LNCAP (cell line): ENCODE measurements around the gene MRE11.

ENCODE experiments used
- TF ChIP-seq, protein P1 (sequence below): fragments of 450-650 bp; IDR thresholded peaks from 2 replicates; pipeline ENCODE4 v1.5.1; 2017; ENCODE audit warnings: mild to moderate bottlenecking

Gene MRE11

DNA sequence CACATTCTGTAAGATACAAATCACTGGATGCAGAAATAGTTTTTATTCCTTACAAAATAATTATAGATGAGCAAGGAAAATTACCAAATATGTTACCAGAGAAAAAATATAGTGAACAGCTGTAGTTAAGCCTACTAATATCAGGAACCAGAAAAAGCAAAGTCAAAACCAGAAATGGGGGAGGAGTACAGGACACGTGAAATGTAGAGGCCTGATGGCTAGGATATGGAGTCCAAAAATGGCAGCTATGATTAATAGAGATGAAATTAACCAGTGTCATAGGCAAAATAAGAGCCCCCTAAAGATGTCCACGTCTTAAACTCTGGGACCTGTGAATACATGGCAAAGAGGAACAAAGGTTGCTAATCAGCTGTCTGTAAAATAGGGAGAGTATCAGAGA lies 34.1 kb downstream of the MRE11 start:
- TF ChIP-seq, protein P1, sequence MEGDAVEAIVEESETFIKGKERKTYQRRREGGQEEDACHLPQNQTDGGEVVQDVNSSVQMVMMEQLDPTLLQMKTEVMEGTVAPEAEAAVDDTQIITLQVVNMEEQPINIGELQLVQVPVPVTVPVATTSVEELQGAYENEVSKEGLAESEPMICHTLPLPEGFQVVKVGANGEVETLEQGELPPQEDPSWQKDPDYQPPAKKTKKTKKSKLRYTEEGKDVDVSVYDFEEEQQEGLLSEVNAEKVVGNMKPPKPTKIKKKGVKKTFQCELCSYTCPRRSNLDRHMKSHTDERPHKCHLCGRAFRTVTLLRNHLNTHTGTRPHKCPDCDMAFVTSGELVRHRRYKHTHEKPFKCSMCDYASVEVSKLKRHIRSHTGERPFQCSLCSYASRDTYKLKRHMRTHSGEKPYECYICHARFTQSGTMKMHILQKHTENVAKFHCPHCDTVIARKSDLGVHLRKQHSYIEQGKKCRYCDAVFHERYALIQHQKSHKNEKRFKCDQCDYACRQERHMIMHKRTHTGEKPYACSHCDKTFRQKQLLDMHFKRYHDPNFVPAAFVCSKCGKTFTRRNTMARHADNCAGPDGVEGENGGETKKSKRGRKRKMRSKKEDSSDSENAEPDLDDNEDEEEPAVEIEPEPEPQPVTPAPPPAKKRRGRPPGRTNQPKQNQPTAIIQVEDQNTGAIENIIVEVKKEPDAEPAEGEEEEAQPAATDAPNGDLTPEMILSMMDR: no peak

DNA sequence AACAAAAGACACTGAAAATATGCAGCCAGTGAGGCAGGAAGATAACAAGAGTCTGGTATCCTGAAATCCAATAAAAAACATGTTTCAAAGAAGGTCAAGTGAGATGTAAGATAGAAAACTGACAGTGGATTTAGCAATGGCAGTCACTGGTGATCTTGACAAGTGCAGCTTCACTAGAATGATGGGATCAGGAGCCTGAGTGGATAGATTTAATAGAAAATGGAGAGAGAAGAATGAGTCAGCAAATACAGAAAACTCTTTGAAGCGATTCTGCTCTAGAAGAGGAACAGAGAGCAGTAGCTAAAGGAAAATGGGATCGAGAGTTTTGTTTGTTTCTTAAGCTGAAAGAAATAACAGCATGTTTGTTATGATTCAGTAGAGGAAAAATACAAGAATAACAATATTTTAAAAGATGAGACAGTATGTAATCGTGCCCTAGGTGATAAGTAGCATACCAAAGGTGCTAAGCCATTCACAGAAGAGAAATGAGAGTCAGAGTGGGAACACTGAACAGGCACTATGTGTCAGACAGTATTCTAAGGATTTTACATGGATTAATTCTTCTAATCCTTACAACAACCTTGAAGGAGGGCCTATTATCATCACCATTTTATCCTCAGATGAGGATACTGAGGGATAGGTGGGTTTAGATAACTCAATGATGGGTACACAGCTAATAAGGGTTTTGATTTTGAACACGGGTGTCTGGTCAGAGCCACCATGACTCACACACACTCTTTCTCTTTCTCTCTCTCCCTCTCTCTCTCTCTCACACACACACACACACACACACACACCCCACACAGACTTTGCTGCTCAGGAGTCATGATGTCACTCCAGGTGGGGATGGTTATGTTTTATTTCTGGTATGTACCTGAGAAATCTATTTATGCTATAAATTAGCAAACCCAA lies 36.3 kb downstream of the MRE11 start:
- TF ChIP-seq, protein P1: no peak

DNA sequence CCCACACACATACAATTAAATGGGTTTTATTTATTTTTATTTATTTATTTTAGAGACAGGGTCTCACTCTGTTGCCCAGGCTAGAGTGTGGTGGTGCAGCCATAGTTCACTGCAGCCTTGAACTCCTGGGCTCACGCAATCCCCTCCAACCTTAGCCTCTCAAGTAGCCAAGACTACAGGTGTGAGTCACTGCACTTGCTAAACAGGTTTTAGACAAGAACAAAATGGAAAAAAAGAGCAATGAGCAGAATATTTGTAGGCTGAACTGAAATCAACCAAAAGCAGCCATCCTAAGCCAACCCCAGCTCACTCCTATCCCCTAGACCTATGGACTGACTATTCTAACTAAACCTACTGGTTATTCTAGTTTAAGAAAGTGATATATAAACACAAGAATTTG lies 37.8 kb downstream of the MRE11 start:
- TF ChIP-seq, protein P1: no peak

DNA sequence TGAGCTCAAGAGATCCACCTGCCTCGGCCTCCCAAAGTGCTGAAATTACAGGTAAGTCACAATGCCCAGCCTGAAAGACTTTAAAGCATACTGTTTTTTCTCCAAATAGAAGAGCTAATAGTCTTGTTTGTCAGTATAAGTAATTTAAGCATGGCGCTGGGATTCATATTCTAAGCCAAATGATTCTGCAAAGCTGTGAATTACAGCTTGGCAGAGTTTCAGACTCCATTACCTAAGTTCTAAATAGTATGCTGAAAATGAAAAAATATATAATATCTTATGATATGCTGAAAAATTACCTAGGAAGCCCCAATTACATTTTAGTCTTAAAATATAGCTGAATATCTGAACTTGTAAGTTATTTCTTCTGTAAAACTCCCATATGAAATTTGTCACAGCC lies 39.3 kb downstream of the MRE11 start:
- TF ChIP-seq, protein P1: no peak

DNA sequence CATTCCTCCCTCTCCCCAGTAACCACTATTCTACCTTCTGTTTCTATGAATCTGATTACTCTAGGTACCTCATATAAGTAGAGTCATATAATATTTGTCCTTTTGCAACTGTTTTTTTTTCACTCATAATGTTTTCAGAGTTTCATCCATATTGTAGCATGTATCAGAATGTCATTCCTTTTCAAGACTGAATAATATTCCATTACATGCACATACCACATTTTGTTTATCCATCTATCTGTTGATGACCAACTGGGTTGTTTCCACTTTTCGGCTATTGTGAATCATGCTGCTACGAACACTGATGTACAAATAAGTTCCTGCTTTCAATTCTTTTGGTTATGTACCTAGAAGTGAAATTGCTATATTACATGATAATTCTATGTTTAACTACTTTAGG lies 40.7 kb downstream of the MRE11 start:
- TF ChIP-seq, protein P1: no peak

DNA sequence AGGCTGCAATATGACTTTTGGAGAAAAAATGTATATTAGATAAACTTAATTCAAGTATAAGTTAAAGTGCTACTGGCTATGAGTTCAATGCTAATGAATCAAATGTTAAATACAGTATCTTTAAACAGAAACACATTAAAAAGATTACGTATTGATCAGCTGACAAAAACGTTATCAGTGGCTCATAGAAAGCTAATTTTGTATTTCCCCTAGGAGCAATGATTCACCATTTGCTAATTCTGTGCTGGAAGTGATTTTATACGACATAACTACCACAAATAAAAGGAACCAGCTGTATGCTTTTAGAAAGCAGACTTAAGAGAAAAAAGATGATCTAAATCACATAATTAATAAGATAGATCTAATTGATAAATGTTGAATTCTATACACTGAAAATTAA lies 43.6 kb downstream of the MRE11 start:
- TF ChIP-seq, protein P1: no peak

DNA sequence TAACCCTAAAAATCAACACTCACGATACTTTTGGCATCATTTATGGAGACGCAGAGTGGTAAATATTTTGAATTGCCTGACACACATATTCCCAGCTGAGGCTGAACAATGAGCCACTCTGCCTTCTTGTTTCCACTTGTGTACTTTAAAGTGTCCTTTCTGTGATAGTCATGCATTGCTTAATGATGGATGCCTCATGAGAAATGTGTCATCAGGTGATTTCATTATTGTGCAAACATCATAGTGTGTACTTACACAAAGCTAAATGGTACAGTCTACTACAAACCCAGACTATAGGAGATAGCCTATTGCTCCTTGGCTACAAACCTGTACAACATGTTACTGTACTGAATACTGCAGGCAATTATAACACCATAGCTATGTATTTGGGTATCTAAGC lies 44.2 kb downstream of the MRE11 start:
- TF ChIP-seq, protein P1: no peak
